Measurements from ENCODE around the gene KTN1. TPM values are rescaled to one million over a fixed set of nuclear protein-coding genes. Genes with fewer than 3 reads are reported as not detected.

KTN1 gene
- total and polyA plus RNA-seq, 2 experiments from 2014 or later, result 124 to 607 TPM

DNA sequence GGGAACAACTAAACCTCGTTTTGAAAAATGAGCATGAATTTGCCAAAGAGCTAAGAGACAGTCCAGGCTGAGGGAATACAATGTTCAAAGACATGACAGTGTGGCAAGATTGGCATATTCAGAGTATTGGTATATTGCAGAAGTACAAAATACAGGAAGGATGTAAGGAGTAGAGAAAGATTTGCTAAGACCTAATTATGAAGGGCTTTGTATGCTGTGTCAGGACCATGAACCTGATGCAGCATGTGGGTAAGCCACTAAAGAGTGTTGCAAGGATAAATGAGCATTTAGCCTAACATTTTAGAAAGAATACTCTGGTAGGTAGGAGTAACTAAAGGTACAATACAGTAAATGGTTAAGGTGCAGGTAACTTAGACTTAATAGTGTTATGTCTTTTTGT lies 65.1 kb downstream of the KTN1 start (continued):
- TF ChIP-seq, protein P1, sequence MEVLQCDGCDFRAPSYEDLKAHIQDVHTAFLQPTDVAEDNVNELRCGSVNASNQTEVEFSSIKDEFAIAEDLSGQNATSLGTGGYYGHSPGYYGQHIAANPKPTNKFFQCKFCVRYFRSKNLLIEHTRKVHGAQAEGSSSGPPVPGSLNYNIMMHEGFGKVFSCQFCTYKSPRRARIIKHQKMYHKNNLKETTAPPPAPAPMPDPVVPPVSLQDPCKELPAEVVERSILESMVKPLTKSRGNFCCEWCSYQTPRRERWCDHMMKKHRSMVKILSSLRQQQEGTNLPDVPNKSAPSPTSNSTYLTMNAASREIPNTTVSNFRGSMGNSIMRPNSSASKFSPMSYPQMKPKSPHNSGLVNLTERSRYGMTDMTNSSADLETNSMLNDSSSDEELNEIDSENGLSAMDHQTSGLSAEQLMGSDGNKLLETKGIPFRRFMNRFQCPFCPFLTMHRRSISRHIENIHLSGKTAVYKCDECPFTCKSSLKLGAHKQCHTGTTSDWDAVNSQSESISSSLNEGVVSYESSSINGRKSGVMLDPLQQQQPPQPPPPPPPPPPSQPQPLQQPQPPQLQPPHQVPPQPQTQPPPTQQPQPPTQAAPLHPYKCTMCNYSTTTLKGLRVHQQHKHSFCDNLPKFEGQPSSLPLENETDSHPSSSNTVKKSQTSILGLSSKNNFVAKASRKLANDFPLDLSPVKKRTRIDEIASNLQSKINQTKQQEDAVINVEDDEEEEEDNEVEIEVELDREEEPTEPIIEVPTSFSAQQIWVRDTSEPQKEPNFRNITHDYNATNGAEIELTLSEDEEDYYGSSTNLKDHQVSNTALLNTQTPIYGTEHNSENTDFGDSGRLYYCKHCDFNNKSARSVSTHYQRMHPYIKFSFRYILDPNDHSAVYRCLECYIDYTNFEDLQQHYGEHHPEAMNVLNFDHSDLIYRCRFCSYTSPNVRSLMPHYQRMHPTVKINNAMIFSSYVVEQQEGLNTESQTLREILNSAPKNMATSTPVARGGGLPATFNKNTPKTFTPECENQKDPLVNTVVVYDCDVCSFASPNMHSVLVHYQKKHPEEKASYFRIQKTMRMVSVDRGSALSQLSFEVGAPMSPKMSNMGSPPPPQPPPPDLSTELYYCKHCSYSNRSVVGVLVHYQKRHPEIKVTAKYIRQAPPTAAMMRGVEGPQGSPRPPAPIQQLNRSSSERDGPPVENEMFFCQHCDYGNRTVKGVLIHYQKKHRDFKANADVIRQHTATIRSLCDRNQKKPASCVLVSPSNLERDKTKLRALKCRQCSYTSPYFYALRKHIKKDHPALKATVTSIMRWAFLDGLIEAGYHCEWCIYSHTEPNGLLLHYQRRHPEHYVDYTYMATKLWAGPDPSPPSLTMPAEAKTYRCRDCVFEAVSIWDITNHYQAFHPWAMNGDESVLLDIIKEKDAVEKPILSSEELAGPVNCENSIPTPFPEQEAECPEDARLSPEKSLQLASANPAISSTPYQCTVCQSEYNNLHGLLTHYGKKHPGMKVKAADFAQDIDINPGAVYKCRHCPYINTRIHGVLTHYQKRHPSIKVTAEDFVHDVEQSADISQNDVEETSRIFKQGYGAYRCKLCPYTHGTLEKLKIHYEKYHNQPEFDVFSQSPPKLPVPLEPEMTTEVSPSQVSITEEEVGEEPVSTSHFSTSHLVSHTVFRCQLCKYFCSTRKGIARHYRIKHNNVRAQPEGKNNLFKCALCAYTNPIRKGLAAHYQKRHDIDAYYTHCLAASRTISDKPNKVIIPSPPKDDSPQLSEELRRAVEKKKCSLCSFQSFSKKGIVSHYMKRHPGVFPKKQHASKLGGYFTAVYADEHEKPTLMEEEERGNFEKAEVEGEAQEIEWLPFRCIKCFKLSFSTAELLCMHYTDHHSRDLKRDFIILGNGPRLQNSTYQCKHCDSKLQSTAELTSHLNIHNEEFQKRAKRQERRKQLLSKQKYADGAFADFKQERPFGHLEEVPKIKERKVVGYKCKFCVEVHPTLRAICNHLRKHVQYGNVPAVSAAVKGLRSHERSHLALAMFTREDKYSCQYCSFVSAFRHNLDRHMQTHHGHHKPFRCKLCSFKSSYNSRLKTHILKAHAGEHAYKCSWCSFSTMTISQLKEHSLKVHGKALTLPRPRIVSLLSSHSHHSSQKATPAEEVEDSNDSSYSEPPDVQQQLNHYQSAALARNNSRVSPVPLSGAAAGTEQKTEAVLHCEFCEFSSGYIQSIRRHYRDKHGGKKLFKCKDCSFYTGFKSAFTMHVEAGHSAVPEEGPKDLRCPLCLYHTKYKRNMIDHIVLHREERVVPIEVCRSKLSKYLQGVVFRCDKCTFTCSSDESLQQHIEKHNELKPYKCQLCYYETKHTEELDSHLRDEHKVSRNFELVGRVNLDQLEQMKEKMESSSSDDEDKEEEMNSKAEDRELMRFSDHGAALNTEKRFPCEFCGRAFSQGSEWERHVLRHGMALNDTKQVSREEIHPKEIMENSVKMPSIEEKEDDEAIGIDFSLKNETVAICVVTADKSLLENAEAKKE (CRISPR knock-in tag; IDR thresholded peaks at IDR 0.05), result no peak
- TF ChIP-seq STAT1 (IDR thresholded peaks at IDR 0.05; ENCODE audit: unreplicated experiment) (no peak), POLR2AphosphoS5 (IDR thresholded peaks at IDR 0.05; ENCODE audit: low read depth) (no peak), JUNB (IDR thresholded peaks at IDR 0.05; ENCODE audit: unreplicated experiment) (no peak), EZH2phosphoT487 (IDR thresholded peaks at IDR 0.05; ENCODE audit: unreplicated experiment) (no peak), EZH2 (IDR thresholded peaks at IDR 0.05; ENCODE audit: low read depth, unreplicated experiment) (no peak)
- TF ChIP-seq, protein P2, sequence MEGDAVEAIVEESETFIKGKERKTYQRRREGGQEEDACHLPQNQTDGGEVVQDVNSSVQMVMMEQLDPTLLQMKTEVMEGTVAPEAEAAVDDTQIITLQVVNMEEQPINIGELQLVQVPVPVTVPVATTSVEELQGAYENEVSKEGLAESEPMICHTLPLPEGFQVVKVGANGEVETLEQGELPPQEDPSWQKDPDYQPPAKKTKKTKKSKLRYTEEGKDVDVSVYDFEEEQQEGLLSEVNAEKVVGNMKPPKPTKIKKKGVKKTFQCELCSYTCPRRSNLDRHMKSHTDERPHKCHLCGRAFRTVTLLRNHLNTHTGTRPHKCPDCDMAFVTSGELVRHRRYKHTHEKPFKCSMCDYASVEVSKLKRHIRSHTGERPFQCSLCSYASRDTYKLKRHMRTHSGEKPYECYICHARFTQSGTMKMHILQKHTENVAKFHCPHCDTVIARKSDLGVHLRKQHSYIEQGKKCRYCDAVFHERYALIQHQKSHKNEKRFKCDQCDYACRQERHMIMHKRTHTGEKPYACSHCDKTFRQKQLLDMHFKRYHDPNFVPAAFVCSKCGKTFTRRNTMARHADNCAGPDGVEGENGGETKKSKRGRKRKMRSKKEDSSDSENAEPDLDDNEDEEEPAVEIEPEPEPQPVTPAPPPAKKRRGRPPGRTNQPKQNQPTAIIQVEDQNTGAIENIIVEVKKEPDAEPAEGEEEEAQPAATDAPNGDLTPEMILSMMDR (conservative IDR thresholded peaks at IDR 0.05; ENCODE audit: low read depth in 2 of 2), result no peak
